IPS-NIHi7 (cell line): ENCODE results near the gene TSC1.

ENCODE experiments used
- DNase-seq: peaks from one replicate; pipeline ENCODE4 v3.0.0; 2012; ENCODE audit warnings: mixed read lengths; ENCODE audit errors: extremely low spot score

Gene TSC1

GRCh38 chr9:132888151-132888550, 56.3 kb downstream of the TSC1 start:
- DNase-seq = no peak

GRCh38 chr9:132887181-132888120, 57.0 kb downstream of the TSC1 start:
- no peak for DNase-seq

- no peak for DNase-seq
These were observed 58.1 kb downstream of the TSC1 start for GRCh38 chr9:132886334-132886725.

GRCh38 chr9:132885720-132886333, 58.6 kb downstream of the TSC1 start:
- DNase-seq = no peak

- no peak for DNase-seq
These were observed 60.8 kb downstream of the TSC1 start for GRCh38 chr9:132883349-132884294.

GRCh38 chr9:132882616-132883015, 61.8 kb downstream of the TSC1 start:
- DNase-seq = no peak

- no peak for DNase-seq
These were observed 62.6 kb downstream of the TSC1 start for GRCh38 chr9:132881826-132882225.

GRCh38 chr9:132880324-132880661, 64.1 kb downstream of the TSC1 start:
- DNase-seq = no peak

GRCh38 chr9:132879457-132880323, 64.7 kb downstream of the TSC1 start:
- no peak for DNase-seq

GRCh38 chr9:132878695-132879456, 65.5 kb downstream of the TSC1 start, which contains the start of gene SPACA9:
Gene SPACA9, plus strand, starts transcription at chr9:132878898. Its CDS starts 5,050 bp downstream, at chr9:132883948.
- DNase-seq = peak; percentile 83

GRCh38 chr9:132877824-132878694, 66.4 kb downstream of the TSC1 start, which contains the start of gene AK8:
Gene AK8, minus strand, starts transcription at chr9:132878284. Its CDS starts 29 bp downstream, at chr9:132878255.
- DNase-seq = peak; percentile 98

- no peak for DNase-seq
These were observed 67.0 kb downstream of the TSC1 start for GRCh38 chr9:132877458-132877823.

GRCh38 chr9:132876849-132877248, 67.6 kb downstream of the TSC1 start:
- no peak for DNase-seq

- no peak for DNase-seq
These were observed 69.3 kb downstream of the TSC1 start for GRCh38 chr9:132875159-132875558.

- DNase-seq = no peak
These were observed 71.0 kb downstream of the TSC1 start for GRCh38 chr9:132873403-132873802.

GRCh38 chr9:132869266-132869665, 75.2 kb downstream of the TSC1 start:
- DNase-seq = no peak

GRCh38 chr9:132866898-132867297, 77.5 kb downstream of the TSC1 start:
- DNase-seq = no peak

- DNase-seq = no peak
These were observed 79.7 kb downstream of the TSC1 start for GRCh38 chr9:132864691-132865090.

- no peak for DNase-seq
These were observed 80.1 kb downstream of the TSC1 start for GRCh38 chr9:132864277-132864676.
